Stimulated activated naive B cell treated with anti-CD40 and anti-IgM and Interleukin-4, amounts not matched to agents 10 μg/mL and 1 μg/mL and 100 μg/mL, for 72 hours (primary cell): ENCODE measurements around the gene CDKN2AIP.

Experiments
- ATAC-seq, 2 donors: fragments of 150-1000 bp; cut with Tn5 transposase; replicated peaks; 2 replicates each; pipeline ENCODE4 v1.10.0; 2021; ENCODE audit warnings: moderate library complexity in 1 of 2
- DNase-seq: peaks from one replicate; pipeline ENCODE4 v3.0.0; 2021
- H3K27ac Mint-ChIP-seq: one replicate; pipeline ENCODE4 v1.8.0; 2022; ENCODE audit warnings: mild to moderate bottlenecking, mixed read lengths
- H3K27me3 Mint-ChIP-seq, 2 donors: one replicate each; pipeline ENCODE4 v1.8.0; 2022; ENCODE audit warnings: mixed read lengths in 2 of 2
- H3K36me3 Mint-ChIP-seq, 2 donors: one replicate each; pipeline ENCODE4 v1.8.0; 2022; ENCODE audit warnings: mixed read lengths in 2 of 2, mild to moderate bottlenecking in 1 of 2
- H3K4me1 Mint-ChIP-seq, 2 donors: one replicate each; pipeline ENCODE4 v1.8.0; 2022; ENCODE audit warnings: mixed read lengths in 2 of 2, mild to moderate bottlenecking in 1 of 2
- H3K4me3 Mint-ChIP-seq, 2 donors: one replicate each; pipeline ENCODE4 v1.8.0; 2022; ENCODE audit warnings: mild to moderate bottlenecking in 2 of 2, mixed read lengths in 2 of 2, moderate library complexity in 1 of 2
- H3K9me3 Mint-ChIP-seq, 2 donors: one replicate each; pipeline ENCODE4 v1.8.0; 2022; ENCODE audit warnings: mixed read lengths in 2 of 2, mild to moderate bottlenecking in 1 of 2

CDKN2AIP gene

GRCh38 chr4:183407635-183408464 is 36.6 kb upstream of the CDKN2AIP start:
- Mint-ChIP-seq H3K4me3 (peak overlapping the region; percentile 76 to 83), H3K4me1 (peaks cover 5 to 9% of the 10 kb centered on the region in 2 donors), H3K9me3 (no peaks in the 10 kb centered on the region), H3K27me3 (peaks cover 3 to 5% of the 10 kb centered on the region in 2 donors), H3K36me3 (no peaks in the 10 kb centered on the region), H3K27ac (peak overlapping the region; percentile 92)
- ATAC-seq (no peak), DNase-seq (no peak)

- no peaks in the 10 kb centered on the region for H3K36me3 Mint-ChIP-seq
- H3K4me1 Mint-ChIP-seq = peaks cover 5 to 9% of the 10 kb centered on the region in 2 donors
- H3K4me3 Mint-ChIP-seq = no peak overlapping the region
- ATAC-seq (no peak), DNase-seq (no peak)
- peaks cover 0 to 8% of the 10 kb centered on the region in 2 donors for H3K27me3 Mint-ChIP-seq
- H3K27ac Mint-ChIP-seq = no peak overlapping the region
- no peaks in the 10 kb centered on the region for H3K9me3 Mint-ChIP-seq
Observed at GRCh38 chr4:183408796-183409195, 35.6 kb upstream of the CDKN2AIP start.

- Mint-ChIP-seq H3K4me1 (peaks cover 5 to 9% of the 10 kb centered on the region in 2 donors), H3K9me3 (no peaks in the 10 kb centered on the region), H3K27me3 (peaks cover 0 to 9% of the 10 kb centered on the region in 2 donors), H3K36me3 (no peaks in the 10 kb centered on the region), H3K27ac (no peak overlapping the region), H3K4me3 (no peak overlapping the region)
- DNase-seq (no peak), ATAC-seq (no peak)
Observed at GRCh38 chr4:183409483-183409882, 35.0 kb upstream of the CDKN2AIP start.

- H3K27me3 Mint-ChIP-seq = peaks cover 0 to 9% of the 10 kb centered on the region in 2 donors
- H3K9me3 Mint-ChIP-seq = no peaks in the 10 kb centered on the region
- H3K36me3 Mint-ChIP-seq = no peaks in the 10 kb centered on the region
- H3K27ac Mint-ChIP-seq = peak overlapping the region; percentile 60
- ATAC-seq (no peak), DNase-seq (no peak)
- no peak overlapping the region for H3K4me3 Mint-ChIP-seq
- peaks cover 5 to 9% of the 10 kb centered on the region in 2 donors for H3K4me1 Mint-ChIP-seq
Observed at GRCh38 chr4:183409934-183410333, 34.5 kb upstream of the CDKN2AIP start.

- no peak for DNase-seq
- peaks cover 3 to 9% of the 10 kb centered on the region in 2 donors for H3K4me1 Mint-ChIP-seq
- peak; percentile 17 to 18 for ATAC-seq
- H3K9me3 Mint-ChIP-seq = no peaks in the 10 kb centered on the region
- H3K4me3 Mint-ChIP-seq = no peak overlapping the region
- H3K36me3 Mint-ChIP-seq = no peaks in the 10 kb centered on the region
- H3K27ac Mint-ChIP-seq = no peak overlapping the region
- peaks cover 0 to 9% of the 10 kb centered on the region in 2 donors for H3K27me3 Mint-ChIP-seq
Observed at GRCh38 chr4:183411291-183411861, 33.1 kb upstream of the CDKN2AIP start.

GRCh38 chr4:183412821-183413220 is 31.6 kb upstream of the CDKN2AIP start:
- DNase-seq = no peak
- Mint-ChIP-seq H3K27ac (no peak overlapping the region), H3K27me3 (peaks cover 0 to 9% of the 10 kb centered on the region in 2 donors), H3K36me3 (no peaks in the 10 kb centered on the region), H3K4me3 (no peak overlapping the region), H3K9me3 (no peaks in the 10 kb centered on the region), H3K4me1 (peaks cover 0 to 3% of the 10 kb centered on the region in 2 donors)
- no peak for ATAC-seq

GRCh38 chr4:183413234-183414200 is 30.9 kb upstream of the CDKN2AIP start:
- Mint-ChIP-seq H3K27ac (peak overlapping the region; percentile 1), H3K4me1 (no peaks in the 10 kb centered on the region), H3K36me3 (no peaks in the 10 kb centered on the region), H3K9me3 (no peaks in the 10 kb centered on the region), H3K4me3 (no peak overlapping the region), H3K27me3 (peaks cover 0 to 9% of the 10 kb centered on the region in 2 donors)
- DNase-seq = no peak
- ATAC-seq = no peak

GRCh38 chr4:183416879-183417755 is 27.3 kb upstream of the CDKN2AIP start:
- Mint-ChIP-seq H3K4me1 (no peaks in the 10 kb centered on the region), H3K9me3 (no peaks in the 10 kb centered on the region), H3K4me3 (no peak overlapping the region), H3K27me3 (peaks cover 4 to 9% of the 10 kb centered on the region in 2 donors), H3K36me3 (no peaks in the 10 kb centered on the region), H3K27ac (no peak overlapping the region)
- no peak for DNase-seq
- no peak for ATAC-seq

- no peaks in the 10 kb centered on the region for H3K36me3 Mint-ChIP-seq
- H3K27me3 Mint-ChIP-seq = peaks cover 0 to 7% of the 10 kb centered on the region in 2 donors
- DNase-seq (no peak), ATAC-seq (no peak)
- H3K4me1 Mint-ChIP-seq = no peaks in the 10 kb centered on the region
- H3K4me3 Mint-ChIP-seq = no peak overlapping the region
- H3K27ac Mint-ChIP-seq = no peak overlapping the region
- H3K9me3 Mint-ChIP-seq = no peaks in the 10 kb centered on the region
Observed at GRCh38 chr4:183422962-183423631, 21.3 kb upstream of the CDKN2AIP start.

GRCh38 chr4:183424109-183424744 is 20.2 kb upstream of the CDKN2AIP start:
- Mint-ChIP-seq H3K9me3 (no peaks in the 10 kb centered on the region), H3K4me1 (no peaks in the 10 kb centered on the region), H3K27ac (no peak overlapping the region), H3K27me3 (peaks cover 0 to 3% of the 10 kb centered on the region in 2 donors), H3K36me3 (no peaks in the 10 kb centered on the region), H3K4me3 (no peak overlapping the region)
- ATAC-seq (no peak), DNase-seq (no peak)

- Mint-ChIP-seq H3K9me3 (no peaks in the 10 kb centered on the region), H3K4me3 (no peak overlapping the region), H3K36me3 (no peaks in the 10 kb centered on the region), H3K27me3 (peaks cover 0 to 11% of the 10 kb centered on the region in 2 donors), H3K27ac (no peak overlapping the region), H3K4me1 (peaks cover 0 to 2% of the 10 kb centered on the region in 2 donors)
- no peak for ATAC-seq
- no peak for DNase-seq
Observed at GRCh38 chr4:183426507-183426906, 17.9 kb upstream of the CDKN2AIP start.

- no peaks in the 10 kb centered on the region for H3K36me3 Mint-ChIP-seq
- no peak overlapping the region for H3K4me3 Mint-ChIP-seq
- ATAC-seq = no peak
- no peak for DNase-seq
- peaks cover 2 to 3% of the 10 kb centered on the region in 2 donors for H3K4me1 Mint-ChIP-seq
- no peak overlapping the region for H3K27ac Mint-ChIP-seq
- H3K27me3 Mint-ChIP-seq = peaks cover 6 to 8% of the 10 kb centered on the region in 2 donors
- H3K9me3 Mint-ChIP-seq = no peaks in the 10 kb centered on the region
Observed at GRCh38 chr4:183429489-183429888, 14.9 kb upstream of the CDKN2AIP start.
